ENCODE results near the gene FGFR2.

Gene FGFR2

GRCh38 chr10:121484816-121485215, 113.4 kb downstream of the FGFR2 start:
- no peak overlapping the region for H3K4me3 ChIP-seq (ENCODE audit: low read depth, low read length)

DNA sequence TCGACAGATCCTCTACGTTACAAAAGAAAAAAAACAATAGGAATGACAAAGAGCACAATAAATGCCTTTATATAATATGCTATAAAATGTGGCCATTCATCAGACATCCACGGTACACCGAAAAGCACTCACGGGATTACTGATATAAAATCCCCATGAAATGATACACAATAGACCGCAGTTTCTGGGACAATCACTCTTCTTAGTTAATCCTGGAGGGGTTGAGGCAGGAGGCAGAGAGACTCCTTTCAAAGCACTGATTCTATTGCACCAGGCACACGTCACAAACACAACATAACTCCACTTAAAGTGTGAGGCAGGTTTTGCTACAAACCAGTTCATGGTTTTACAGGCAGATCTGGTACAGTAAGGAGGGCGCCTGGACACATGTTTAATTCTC, 113.8 kb downstream of the FGFR2 start:
- no peak overlapping the region for H3K4me3 ChIP-seq (ENCODE audit: low read depth, low read length)
- TF ChIP-seq, protein P1, sequence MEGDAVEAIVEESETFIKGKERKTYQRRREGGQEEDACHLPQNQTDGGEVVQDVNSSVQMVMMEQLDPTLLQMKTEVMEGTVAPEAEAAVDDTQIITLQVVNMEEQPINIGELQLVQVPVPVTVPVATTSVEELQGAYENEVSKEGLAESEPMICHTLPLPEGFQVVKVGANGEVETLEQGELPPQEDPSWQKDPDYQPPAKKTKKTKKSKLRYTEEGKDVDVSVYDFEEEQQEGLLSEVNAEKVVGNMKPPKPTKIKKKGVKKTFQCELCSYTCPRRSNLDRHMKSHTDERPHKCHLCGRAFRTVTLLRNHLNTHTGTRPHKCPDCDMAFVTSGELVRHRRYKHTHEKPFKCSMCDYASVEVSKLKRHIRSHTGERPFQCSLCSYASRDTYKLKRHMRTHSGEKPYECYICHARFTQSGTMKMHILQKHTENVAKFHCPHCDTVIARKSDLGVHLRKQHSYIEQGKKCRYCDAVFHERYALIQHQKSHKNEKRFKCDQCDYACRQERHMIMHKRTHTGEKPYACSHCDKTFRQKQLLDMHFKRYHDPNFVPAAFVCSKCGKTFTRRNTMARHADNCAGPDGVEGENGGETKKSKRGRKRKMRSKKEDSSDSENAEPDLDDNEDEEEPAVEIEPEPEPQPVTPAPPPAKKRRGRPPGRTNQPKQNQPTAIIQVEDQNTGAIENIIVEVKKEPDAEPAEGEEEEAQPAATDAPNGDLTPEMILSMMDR (IDR thresholded peaks at IDR 0.05; ENCODE audit: low read depth, low read length): no peak

More at GRCh38 chr10:121484816-121485215, 113.4 kb downstream of the FGFR2 start:
- TF ChIP-seq, protein P1 (IDR thresholded peaks at IDR 0.05; ENCODE audit: low read depth, low read length): no peak

DNA sequence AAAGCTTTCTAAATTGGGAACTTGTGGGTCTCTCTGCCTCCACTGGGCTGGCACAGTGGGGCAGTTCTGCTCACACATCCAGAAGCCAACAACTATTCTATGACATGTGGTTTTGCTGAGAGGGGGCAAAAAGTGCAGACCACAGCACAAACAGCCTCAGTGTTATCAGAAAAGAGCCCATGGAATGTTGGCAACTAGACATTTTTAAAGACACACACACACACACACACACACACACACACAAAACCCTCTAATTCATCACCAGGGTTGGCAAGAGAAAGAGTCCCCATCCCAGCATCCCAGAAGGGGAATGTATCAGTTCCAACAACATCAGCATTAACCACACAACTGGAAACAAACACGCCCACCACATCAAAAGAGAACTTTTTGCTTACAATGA, 117.1 kb downstream of the FGFR2 start:
- TF ChIP-seq, protein P1 (IDR thresholded peaks at IDR 0.05; ENCODE audit: low read depth, low read length): no peak
- no peak overlapping the region for H3K4me3 ChIP-seq (ENCODE audit: low read depth, low read length)

- TF ChIP-seq, protein P1 (IDR thresholded peaks at IDR 0.05; ENCODE audit: low read depth, low read length): no peak
- H3K4me3 ChIP-seq (ENCODE audit: low read depth, low read length): no peak overlapping the region
These were observed 119.7 kb downstream of the FGFR2 start for GRCh38 chr10:121478556-121478955.

DNA sequence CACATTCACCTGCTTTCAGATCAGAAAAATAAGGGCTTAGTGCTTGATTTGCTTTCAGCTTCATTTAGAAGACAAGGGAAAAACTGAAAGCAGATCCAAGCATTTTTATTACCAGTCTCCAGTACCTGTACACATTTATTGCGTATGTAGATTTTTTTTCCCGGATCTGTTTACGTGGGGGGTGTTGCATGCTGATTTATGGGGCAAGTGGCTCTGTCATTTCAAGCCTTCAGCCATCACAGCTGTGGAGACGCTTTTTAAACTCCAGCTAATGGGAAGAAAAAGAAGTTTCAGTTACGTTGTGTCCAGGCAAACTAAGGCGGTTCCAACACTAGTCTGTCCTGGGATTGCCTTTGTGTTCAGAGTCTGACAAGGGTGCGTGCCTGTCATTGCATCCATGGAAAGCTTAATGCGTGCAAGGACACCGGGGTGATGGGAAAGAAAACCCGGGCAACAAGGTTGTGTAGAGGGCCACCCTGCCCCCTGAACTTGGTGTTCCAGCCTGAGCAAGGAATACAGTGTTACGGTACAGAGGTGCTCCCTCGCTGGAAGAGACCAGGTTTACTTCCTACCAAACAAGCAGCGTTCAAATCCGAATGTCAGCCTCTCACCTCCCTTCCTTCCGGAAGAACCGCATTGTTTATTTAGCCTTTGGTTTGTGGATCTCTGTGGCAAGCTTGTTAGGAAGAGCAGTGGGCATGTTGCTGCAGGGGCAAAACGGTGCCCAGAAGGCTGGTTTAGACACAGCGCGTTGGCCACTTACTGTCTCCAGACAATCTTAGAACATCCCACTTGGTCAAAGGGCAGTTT, 128.2 kb downstream of the FGFR2 start:
- no peak overlapping the region for H3K4me3 ChIP-seq (ENCODE audit: low read depth, low read length)
- TF ChIP-seq, protein P1 (IDR thresholded peaks at IDR 0.05; ENCODE audit: low read depth, low read length): no peak

GRCh38 chr10:121468726-121469125, 129.5 kb downstream of the FGFR2 start:
- TF ChIP-seq, protein P1 (IDR thresholded peaks at IDR 0.05; ENCODE audit: low read depth, low read length): no peak

DNA sequence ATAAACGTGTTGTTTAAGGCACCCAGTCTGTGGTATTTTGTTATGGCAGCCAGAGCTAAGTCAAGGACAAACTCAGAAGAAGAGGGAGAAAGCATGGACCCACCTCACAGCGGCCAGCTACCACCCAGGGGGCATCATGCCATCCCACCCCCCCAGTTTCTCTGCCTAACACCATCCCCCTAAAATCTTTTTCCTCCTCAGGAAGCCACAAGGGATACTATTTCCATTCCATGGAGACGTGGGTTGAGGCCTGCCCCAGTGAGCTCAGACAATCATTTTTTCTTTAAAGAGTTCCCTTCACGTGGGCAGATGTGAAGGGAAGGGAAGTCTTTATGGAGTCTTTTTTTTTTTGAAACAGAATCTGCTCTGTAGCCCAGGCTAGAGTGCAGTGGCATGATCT, 131.8 kb downstream of the FGFR2 start:
- no peak overlapping the region for H3K4me3 ChIP-seq (ENCODE audit: low read depth, low read length)
- TF ChIP-seq, protein P1 (IDR thresholded peaks at IDR 0.05; ENCODE audit: low read depth, low read length): no peak

More at GRCh38 chr10:121468726-121469125, 129.5 kb downstream of the FGFR2 start:
- no peak overlapping the region for H3K4me3 ChIP-seq (ENCODE audit: low read depth, low read length)
